ENCODE measurements around the gene MBNL1.

DNA sequence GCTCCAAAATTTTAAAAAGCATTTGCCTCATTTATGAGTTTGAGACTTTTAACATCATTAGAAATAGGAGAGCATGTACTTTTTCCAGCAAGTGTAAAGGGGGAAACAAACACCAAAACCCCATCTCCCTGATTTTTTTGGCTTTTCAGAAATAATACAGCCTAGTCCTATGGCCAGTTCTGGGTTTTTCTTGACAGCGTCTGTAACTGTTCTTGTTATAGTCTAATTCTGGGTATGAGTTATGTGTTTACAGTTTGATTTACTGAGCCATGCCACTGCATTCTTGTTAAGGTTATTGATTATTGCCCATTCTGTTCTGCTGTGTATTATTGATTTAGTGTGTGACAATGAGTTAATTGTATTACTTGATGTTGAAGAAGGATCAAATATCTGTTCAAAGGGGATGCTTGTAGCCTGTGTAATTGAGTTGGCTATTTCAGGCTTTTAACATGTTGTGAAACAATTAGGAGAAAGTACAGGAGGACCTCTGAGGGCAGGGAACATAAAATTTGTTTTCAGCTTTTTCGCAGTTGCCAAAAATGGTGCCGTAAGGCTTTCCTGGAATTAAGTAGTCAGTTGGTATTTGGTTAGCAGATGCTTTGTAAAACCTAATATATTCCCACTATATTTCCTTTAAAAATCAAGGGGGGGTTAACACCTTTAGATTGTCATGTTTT, 46.1 kb downstream of the MBNL1 start:
- no peak for TF ChIP-seq CTCF (IDR thresholded peaks at IDR 0.05; ENCODE audit: extremely low read depth in 1 of 2, insufficient read depth in 1 of 2, low read depth in 1 of 2, low read length in 2 of 2)
- no peak for TF ChIP-seq EZH2 (IDR thresholded peaks at IDR 0.05; ENCODE audit: borderline replicate concordance, low read depth, low read length, severe bottlenecking)
- TF ChIP-seq POLR2AphosphoS5 (IDR thresholded peaks at IDR 0.05; ENCODE audit: insufficient read depth, low read depth, low read length), result no peak
- no peak for TF ChIP-seq POLR2A (IDR thresholded peaks at IDR 0.05; ENCODE audit: low read depth, low read length)
- no peak for TF ChIP-seq JUN (IDR thresholded peaks at IDR 0.05; ENCODE audit: borderline replicate concordance, insufficient read depth, insufficient read length, low read depth)
- TF ChIP-seq GATA2 (IDR thresholded peaks at IDR 0.05; ENCODE audit: insufficient read depth, insufficient read length, low read depth, low read length), result no peak
